HCT116 (cell line): ENCODE results near the gene ELK3.

Experiments used
- ATF3 ChIP-seq: IDR thresholded peaks from 2 replicates; pipeline ENCODE4 v1.6.1; 2012
- POLR2AphosphoS5 ChIP-seq: IDR thresholded peaks from 2 replicates; pipeline ENCODE4 v1.6.1; 2011; ENCODE audit warnings: mild to moderate bottlenecking, low read depth, low read length, moderate library complexity
- TF ChIP-seq, protein P1 (sequence below), 3 experiments: fragments of 200-600 bp in 1 of 3; sonication (generic) in 1 of 3; IDR thresholded peaks in 2 of 3; conservative IDR thresholded peaks in 1 of 3; 2 replicates each; pipeline ENCODE4 v1.5.1; 2012 to 2017; ENCODE audit warnings: low read depth in 2 of 3, low read length in 2 of 3, antibody characterized with exemption in 1 of 3, borderline replicate concordance in 1 of 3, control low read depth in 1 of 3, mild to moderate bottlenecking in 1 of 3, mixed read lengths in 1 of 3, mixed run types in 1 of 3, moderate library complexity in 1 of 3; ENCODE audit not compliant: insufficient read depth in 1 of 3
- TF ChIP-seq, protein P2 (sequence below): IDR thresholded peaks from 2 replicates; pipeline ENCODE4 v1.6.1; 2012; ENCODE audit warnings: low read depth

DNA sequence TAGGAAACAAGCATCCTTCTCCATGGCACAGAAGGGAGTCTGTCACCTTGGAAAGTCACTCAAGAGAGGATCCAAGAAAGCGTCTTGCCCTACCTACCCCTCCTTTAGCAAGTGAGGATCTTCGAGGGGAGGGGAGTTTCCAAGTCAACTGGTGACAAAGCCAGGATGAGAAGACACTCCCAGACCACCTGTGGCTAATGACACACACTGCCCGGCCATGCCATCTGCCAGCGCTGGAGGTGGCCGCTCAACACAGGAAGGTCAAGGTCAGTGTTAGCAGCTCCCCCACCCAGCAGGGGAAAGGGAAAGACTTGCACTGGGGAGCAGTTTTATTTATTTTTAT is 41.3 kb downstream of the ELK3 start:
- TF ChIP-seq POLR2AphosphoS5 = no peak
- TF ChIP-seq, protein P1, sequence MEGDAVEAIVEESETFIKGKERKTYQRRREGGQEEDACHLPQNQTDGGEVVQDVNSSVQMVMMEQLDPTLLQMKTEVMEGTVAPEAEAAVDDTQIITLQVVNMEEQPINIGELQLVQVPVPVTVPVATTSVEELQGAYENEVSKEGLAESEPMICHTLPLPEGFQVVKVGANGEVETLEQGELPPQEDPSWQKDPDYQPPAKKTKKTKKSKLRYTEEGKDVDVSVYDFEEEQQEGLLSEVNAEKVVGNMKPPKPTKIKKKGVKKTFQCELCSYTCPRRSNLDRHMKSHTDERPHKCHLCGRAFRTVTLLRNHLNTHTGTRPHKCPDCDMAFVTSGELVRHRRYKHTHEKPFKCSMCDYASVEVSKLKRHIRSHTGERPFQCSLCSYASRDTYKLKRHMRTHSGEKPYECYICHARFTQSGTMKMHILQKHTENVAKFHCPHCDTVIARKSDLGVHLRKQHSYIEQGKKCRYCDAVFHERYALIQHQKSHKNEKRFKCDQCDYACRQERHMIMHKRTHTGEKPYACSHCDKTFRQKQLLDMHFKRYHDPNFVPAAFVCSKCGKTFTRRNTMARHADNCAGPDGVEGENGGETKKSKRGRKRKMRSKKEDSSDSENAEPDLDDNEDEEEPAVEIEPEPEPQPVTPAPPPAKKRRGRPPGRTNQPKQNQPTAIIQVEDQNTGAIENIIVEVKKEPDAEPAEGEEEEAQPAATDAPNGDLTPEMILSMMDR (IDR thresholded peaks at IDR 0.05 in 2 of 3, conservative IDR thresholded peaks at IDR 0.05 in 1 of 3; ENCODE audit: borderline replicate concordance in 1 of 3, insufficient read depth in 1 of 3, low read depth in 2 of 3, low read length in 2 of 3) = no peak
- TF ChIP-seq, protein P2, sequence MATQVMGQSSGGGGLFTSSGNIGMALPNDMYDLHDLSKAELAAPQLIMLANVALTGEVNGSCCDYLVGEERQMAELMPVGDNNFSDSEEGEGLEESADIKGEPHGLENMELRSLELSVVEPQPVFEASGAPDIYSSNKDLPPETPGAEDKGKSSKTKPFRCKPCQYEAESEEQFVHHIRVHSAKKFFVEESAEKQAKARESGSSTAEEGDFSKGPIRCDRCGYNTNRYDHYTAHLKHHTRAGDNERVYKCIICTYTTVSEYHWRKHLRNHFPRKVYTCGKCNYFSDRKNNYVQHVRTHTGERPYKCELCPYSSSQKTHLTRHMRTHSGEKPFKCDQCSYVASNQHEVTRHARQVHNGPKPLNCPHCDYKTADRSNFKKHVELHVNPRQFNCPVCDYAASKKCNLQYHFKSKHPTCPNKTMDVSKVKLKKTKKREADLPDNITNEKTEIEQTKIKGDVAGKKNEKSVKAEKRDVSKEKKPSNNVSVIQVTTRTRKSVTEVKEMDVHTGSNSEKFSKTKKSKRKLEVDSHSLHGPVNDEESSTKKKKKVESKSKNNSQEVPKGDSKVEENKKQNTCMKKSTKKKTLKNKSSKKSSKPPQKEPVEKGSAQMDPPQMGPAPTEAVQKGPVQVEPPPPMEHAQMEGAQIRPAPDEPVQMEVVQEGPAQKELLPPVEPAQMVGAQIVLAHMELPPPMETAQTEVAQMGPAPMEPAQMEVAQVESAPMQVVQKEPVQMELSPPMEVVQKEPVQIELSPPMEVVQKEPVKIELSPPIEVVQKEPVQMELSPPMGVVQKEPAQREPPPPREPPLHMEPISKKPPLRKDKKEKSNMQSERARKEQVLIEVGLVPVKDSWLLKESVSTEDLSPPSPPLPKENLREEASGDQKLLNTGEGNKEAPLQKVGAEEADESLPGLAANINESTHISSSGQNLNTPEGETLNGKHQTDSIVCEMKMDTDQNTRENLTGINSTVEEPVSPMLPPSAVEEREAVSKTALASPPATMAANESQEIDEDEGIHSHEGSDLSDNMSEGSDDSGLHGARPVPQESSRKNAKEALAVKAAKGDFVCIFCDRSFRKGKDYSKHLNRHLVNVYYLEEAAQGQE = no peak
- TF ChIP-seq ATF3 = no peak
